HepG2 (cell line): ENCODE measurements around the gene CFAP46. TPM values are rescaled to one million over a fixed set of nuclear protein-coding genes. Genes with fewer than 3 reads are reported as not detected.
"Not testable (repeated sequence)": the region's sequence is repeated elsewhere in the genome, so short reads cannot be mapped to it uniquely, and the experiment has no call there.

Experiments
- ATAC-seq: fragments of 200-7000 bp; cut with Tn5 transposase; 3 replicates; pipeline ENCODE4 v1.9.1; 2020; ENCODE audit warnings: mild to moderate bottlenecking, moderate library complexity
- BruUV-seq: library from RNA; stranded (reverse); fragments of 400-500 nt; replicated peaks from 2 replicates; lab custom pipeline; 2021; lab: Mats Ljungman, UMichigan
- CTCF ChIA-PET: fragments of 300-600 bp; formaldehyde crosslinking; extraction: SDS; loops from one replicate; lab custom pipeline; 2021; ENCODE audit warnings: low total read pairs, inconsistent platforms, low intra/inter-chr PET ratio; lab: Yijun Ruan, JAX
- POLR2A ChIA-PET: fragments of 350-600 bp; sonication (Branson Sonifier 250); formaldehyde crosslinking; loops from one replicate; lab custom pipeline; 2020; ENCODE audit warnings: antibody characterized with exemption, inconsistent platforms; lab: Yijun Ruan, JAX
- DNase-seq: peaks from one replicate; pipeline ENCODE4 v3.0.0-alpha.2; 2015; ENCODE audit warnings: low spot score
- FAIRE-seq: peaks from 3 replicates; lab custom pipeline; 2011; peaks lifted over from hg19 to GRCh38; lab: Jason Lieb, UNC
- H2AFZ ChIP-seq: one replicate; pipeline ENCODE4 v1.6.1; 2011; ENCODE audit warnings: low read length, inconsistent platforms
- H3K27ac ChIP-seq: fragments of 300-600 bp; 3 replicates; pipeline ENCODE4 v1.8.0; 2011; ENCODE audit warnings: mixed run types, mild to moderate bottlenecking, mixed read lengths, low read length, inconsistent platforms; ENCODE audit not compliant: insufficient read depth; ENCODE audit errors: extremely low read length
- H3K27me3 ChIP-seq, 2 experiments: fragments of 200-600 bp in 1 of 2; 2 replicates in 1 of 2; 3 replicates in 1 of 2; pipeline versions ENCODE4 v1.6.0 to v1.8.0; 2011; ENCODE audit warnings: low read length in 2 of 2, mild to moderate bottlenecking in 2 of 2, moderate library complexity in 2 of 2, inconsistent platforms in 1 of 2; ENCODE audit not compliant: insufficient read depth in 2 of 2, control insufficient read depth in 1 of 2
- H3K36me3 ChIP-seq, 2 experiments: fragments of 200-600 bp in 1 of 2; replicated peaks in 1 of 2; 2 replicates in 1 of 2; 3 replicates in 1 of 2; pipeline versions ENCODE4 v1.5.1 to v1.8.0; 2011; ENCODE audit warnings: low read length in 2 of 2, inconsistent platforms in 1 of 2; ENCODE audit not compliant: insufficient read depth in 2 of 2, control insufficient read depth in 1 of 2
- H3K4me1 ChIP-seq: 2 replicates; pipeline ENCODE4 v1.5.1; 2012; ENCODE audit warnings: low read length, inconsistent platforms; ENCODE audit not compliant: insufficient read depth
- H3K4me2 ChIP-seq: 2 replicates; pipeline ENCODE4 v1.6.0; 2011; ENCODE audit warnings: low read depth, low read length, inconsistent platforms
- H3K4me3 ChIP-seq, 3 experiments: fragments of 200-600 bp in 1 of 3; sonication (generic), shearing (Covaris generic) in 1 of 3; replicated peaks in 1 of 3; 2 replicates each; pipeline ENCODE4 v1.5.1; 2011 to 2016; ENCODE audit warnings: low read length in 3 of 3, inconsistent platforms in 2 of 3, low read depth in 2 of 3, mild to moderate bottlenecking in 2 of 3, control low read depth in 1 of 3, mixed read lengths in 1 of 3; ENCODE audit not compliant: insufficient read depth in 1 of 3
- H3K79me2 ChIP-seq: one replicate; pipeline ENCODE4 v1.6.1; 2011; ENCODE audit warnings: low read length, inconsistent platforms; ENCODE audit not compliant: insufficient read depth
- H3K9ac ChIP-seq: 2 replicates; pipeline ENCODE4 v1.6.0; 2011; ENCODE audit warnings: mild to moderate bottlenecking, low read depth, low read length, inconsistent platforms; ENCODE audit not compliant: insufficient read depth
- H3K9me3 ChIP-seq: 2 replicates; pipeline ENCODE4 v1.5.1; 2012; ENCODE audit warnings: mild to moderate bottlenecking, low read length
- H4K20me1 ChIP-seq: 2 replicates; pipeline ENCODE4 v1.6.0; 2011; ENCODE audit warnings: inconsistent platforms, mild to moderate bottlenecking, low read length, moderate library complexity; ENCODE audit not compliant: insufficient read depth
- ARNTL ChIP-seq: sonication (generic); formaldehyde crosslinking; IDR thresholded peaks from 2 replicates; pipeline ENCODE4 v1.4.0; 2020; ENCODE audit warnings: mild to moderate bottlenecking, missing genetic modification reagents
- CHD4 ChIP-seq: fragments of 200-600 bp; sonication (generic); IDR thresholded peaks from 2 replicates; pipeline ENCODE4 v1.7.0; 2017; ENCODE audit warnings: mild to moderate bottlenecking, low read length, borderline replicate concordance
- NAIF1 ChIP-seq: sonication (generic); formaldehyde crosslinking; IDR thresholded peaks from 2 replicates; pipeline ENCODE4 v1.5.0; 2020; ENCODE audit warnings: mild to moderate bottlenecking, missing genetic modification reagents, borderline replicate concordance
- NONO ChIP-seq, 2 experiments: fragments of 450-650 bp in 1 of 2; sonication (generic) in 1 of 2; formaldehyde crosslinking in 1 of 2; IDR thresholded peaks in 1 of 2; conservative IDR thresholded peaks in 1 of 2; 2 replicates each; pipeline versions ENCODE4 v1.6.1 to v1.8.0; 2017 to 2022; ENCODE audit warnings: mild to moderate bottlenecking in 1 of 2, missing genetic modification reagents in 1 of 2, moderate library complexity in 1 of 2
- RBM39 ChIP-seq: fragments of 200-400 bp; formaldehyde crosslinking; IDR thresholded peaks from one replicate; pipeline ENCODE4 v1.6.1; 2018; ENCODE audit warnings: antibody characterized with exemption, mild to moderate bottlenecking, low read depth, low read length; ENCODE audit not compliant: poor library complexity, severe bottlenecking
- RELA ChIP-seq: sonication (generic); formaldehyde crosslinking; IDR thresholded peaks from 2 replicates; pipeline ENCODE4 v1.4.0; 2020; ENCODE audit warnings: missing genetic modification reagents
- ZNF354B ChIP-seq: sonication (generic); formaldehyde crosslinking; IDR thresholded peaks from 2 replicates; pipeline ENCODE4 v1.8.0; 2022; ENCODE audit warnings: mild to moderate bottlenecking, missing genetic modification reagents
- ZNF674 ChIP-seq: sonication (generic); formaldehyde crosslinking; IDR thresholded peaks from 2 replicates; pipeline ENCODE4 v1.5.0; 2020; ENCODE audit warnings: low read depth, mild to moderate bottlenecking, missing genetic modification reagents
- WGBS: methylation state at CpG from one replicate; pipeline ENCODE4 v1.1.6; 2017; ENCODE audit warnings: low lambda C conversion rate; 5-methylcytosine and 5-hydroxymethylcytosine counted together
- in situ Hi-C: cut with HindIII; loops from 2 replicates; pipeline ENCODE4 v1.10.0; 2017; ENCODE audit warnings: low pct_unique_long_range_greater_than_20kb; ENCODE audit not compliant: extremely low pct_ligation_motif_present
- intact Hi-C: fragments of 100-400 bp; cut with micrococcal nuclease; formaldehyde crosslinking; loops from one replicate; pipeline ENCODE4 v1.10.0; 2022; ENCODE audit not compliant: unreplicated experiment
- polyA plus RNA-seq, 8 experiments: library from polyadenylated mRNA; depleted of rRNA in 3 of 8; stranded (reverse) in 7 of 8; unstranded in 1 of 8; fragments of >200 nt; fragmentation: Illumina TruSeq in 4 of 8; extraction: Trizol in 4 of 8; gene quantifications; 2 replicates each; pipeline versions ENCODE4 v1.2.1 to v1.2.3, GENCODE V29; 2011 to 2016; ENCODE audit warnings: low read depth in 4 of 8, missing spikeins in 1 of 8, mixed read lengths in 1 of 8; ENCODE audit not compliant: insufficient read depth in 1 of 8
- total RNA-seq, 5 experiments: library from RNA; depleted of rRNA; stranded (reverse); fragments of >200 nt; fragmentation: Illumina TruSeq; extraction: Trizol; gene quantifications; 2 replicates each; pipeline ENCODE4 v1.2.3, GENCODE V29; 2016; ENCODE audit warnings: low read depth in 1 of 5

The CFAP46 gene
- total and polyA plus RNA-seq, 2 of the 13 experiments (the other 11 are each of a cell fraction or from before 2014, with no cell fraction given), result 0.24 to 0.84 TPM

GRCh38 chr10:132825783-132826523, 116.4 kb downstream of the CFAP46 start:
- H2AFZ ChIP-seq, POLR2A ChIA-PET, H3K4me2 ChIP-seq, H3K4me1 ChIP-seq, H3K9ac ChIP-seq, H3K79me2 ChIP-seq, FAIRE-seq, H3K4me3 ChIP-seq, BruUV-seq, H4K20me1 ChIP-seq, H3K27ac ChIP-seq, in situ Hi-C loops, DNase-seq, H3K36me3 ChIP-seq, CTCF ChIA-PET, ATAC-seq, intact Hi-C loops: not testable (repeated sequence)
- Histone ChIP-seq H3K27me3 (peaks cover 0 to 15% of the 10 kb centered on the region in 2 experiments; a peak in 2 of 5 replicates), H3K9me3 (peaks cover 38% of the 10 kb centered on the region)
- 74% methylated on average over 26 of the region's 34 CpGs for WGBS
- TF ChIP-seq RBM39 (peak; percentile 29), CHD4 (0 out of 2 replicates have a peak, but pooled peaks have one; percentile 44)

GRCh38 chr10:132820056-132820455, 122.3 kb downstream of the CFAP46 start:
- Histone ChIP-seq H3K36me3 (no peaks in the 10 kb centered on the region), H3K9me3 (peaks cover 20% of the 10 kb centered on the region), H3K79me2 (no peaks in the 10 kb centered on the region), H4K20me1 (no peaks in the 10 kb centered on the region), H3K4me3 (no peak overlapping the region), H3K9ac (no peak overlapping the region)
- no peak for DNase-seq
- intact Hi-C loops, result no loop called here
- POLR2A ChIA-PET, result no interaction called here
- no peak for FAIRE-seq
- TF ChIP-seq ARNTL (CRISPR knock-in tag), result no peak
- no peak for TF ChIP-seq RELA (CRISPR knock-in tag)
- TF ChIP-seq ZNF354B, result no peak
- TF ChIP-seq NAIF1 (CRISPR knock-in tag), result no peak
- no peak for TF ChIP-seq ZNF674 (CRISPR knock-in tag)
- TF ChIP-seq NONO (IDR thresholded peaks at IDR 0.05), result no peak
- no peak for TF ChIP-seq NONO (CRISPR knock-in tag; conservative IDR thresholded peaks at IDR 0.05)
- TF ChIP-seq, all 625 proteins: peak for 0
- H3K4me2 ChIP-seq, result no peak overlapping the region
- BruUV-seq, result no TSS peak
- no peak overlapping the region for H3K27ac ChIP-seq
- CTCF ChIA-PET, result no interaction called here
- H2AFZ ChIP-seq, result no peak overlapping the region
- ATAC-seq, result no peak
- WGBS, result 71% methylated on average over 13 of the region's 13 CpGs
- in situ Hi-C loops, result no loop called here
- H3K27me3 ChIP-seq, result peaks cover 2 to 28% of the 10 kb centered on the region in 2 experiments; a peak in 4 of 5 replicates
- no peaks in the 10 kb centered on the region for H3K4me1 ChIP-seq
